Fibroblast of pulmonary artery (primary cell): ENCODE measurements around the gene FOXN1.

Experiments
- DNase-seq: peaks from one replicate; pipeline ENCODE4 v3.0.0-alpha.2; 2010; ENCODE audit warnings: low read depth
- H3K4me3 ChIP-seq: replicated peaks from 2 replicates; pipeline ENCODE4 v1.5.1; 2011; ENCODE audit warnings: low read depth, mild to moderate bottlenecking, control low read depth, low read length, moderate library complexity
- TF ChIP-seq, protein P1 (sequence below): IDR thresholded peaks from 2 replicates; pipeline ENCODE4 v1.5.1; 2011; ENCODE audit warnings: mild to moderate bottlenecking, control low read depth, low read length, inconsistent platforms; ENCODE audit errors: missing control alignments

Gene FOXN1

GRCh38 chr17:28547623-28548416 lies 41.7 kb downstream of the FOXN1 start:
- TF ChIP-seq, protein P1, sequence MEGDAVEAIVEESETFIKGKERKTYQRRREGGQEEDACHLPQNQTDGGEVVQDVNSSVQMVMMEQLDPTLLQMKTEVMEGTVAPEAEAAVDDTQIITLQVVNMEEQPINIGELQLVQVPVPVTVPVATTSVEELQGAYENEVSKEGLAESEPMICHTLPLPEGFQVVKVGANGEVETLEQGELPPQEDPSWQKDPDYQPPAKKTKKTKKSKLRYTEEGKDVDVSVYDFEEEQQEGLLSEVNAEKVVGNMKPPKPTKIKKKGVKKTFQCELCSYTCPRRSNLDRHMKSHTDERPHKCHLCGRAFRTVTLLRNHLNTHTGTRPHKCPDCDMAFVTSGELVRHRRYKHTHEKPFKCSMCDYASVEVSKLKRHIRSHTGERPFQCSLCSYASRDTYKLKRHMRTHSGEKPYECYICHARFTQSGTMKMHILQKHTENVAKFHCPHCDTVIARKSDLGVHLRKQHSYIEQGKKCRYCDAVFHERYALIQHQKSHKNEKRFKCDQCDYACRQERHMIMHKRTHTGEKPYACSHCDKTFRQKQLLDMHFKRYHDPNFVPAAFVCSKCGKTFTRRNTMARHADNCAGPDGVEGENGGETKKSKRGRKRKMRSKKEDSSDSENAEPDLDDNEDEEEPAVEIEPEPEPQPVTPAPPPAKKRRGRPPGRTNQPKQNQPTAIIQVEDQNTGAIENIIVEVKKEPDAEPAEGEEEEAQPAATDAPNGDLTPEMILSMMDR = peak; percentile 91
- DNase-seq = peak; percentile 77
- no peak overlapping the region for H3K4me3 ChIP-seq

DNA sequence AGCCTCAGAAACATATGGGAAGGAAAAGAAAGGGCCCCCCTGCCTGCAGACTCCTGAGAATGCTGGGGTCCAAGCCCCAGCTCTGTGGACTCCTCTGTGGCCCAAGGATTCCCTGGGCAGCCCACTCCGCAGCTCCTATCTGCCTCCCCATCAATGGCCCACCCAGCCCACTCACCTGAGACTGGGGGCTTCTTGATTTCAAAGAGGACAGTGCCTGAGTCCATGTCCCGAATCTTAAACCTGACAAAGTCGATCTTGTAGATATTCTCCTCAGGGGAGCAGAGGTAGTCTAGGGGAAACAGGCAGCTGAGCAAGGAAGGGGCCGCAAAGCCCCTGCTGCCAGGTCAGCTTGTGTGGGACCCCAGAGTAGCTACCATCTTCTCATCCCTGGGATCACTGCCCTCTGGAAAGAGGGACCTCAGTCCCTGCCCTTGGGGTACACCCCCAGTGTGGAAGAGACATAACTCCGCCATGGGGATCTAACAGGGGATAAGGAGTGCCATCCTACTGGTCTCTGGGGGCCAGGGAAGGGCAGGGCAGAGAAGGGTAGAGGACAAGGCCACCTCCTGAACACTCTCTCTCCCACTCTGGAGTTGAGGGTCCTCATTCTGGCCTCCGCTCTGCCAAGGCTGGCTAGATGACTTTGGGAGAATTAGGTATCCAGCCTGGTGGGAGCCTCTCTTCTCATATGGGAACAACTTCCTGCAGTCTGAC lies 42.4 kb downstream of the FOXN1 start:
- no peak for DNase-seq
- TF ChIP-seq, protein P1 = no peak
- H3K4me3 ChIP-seq = no peak overlapping the region

GRCh38 chr17:28549236-28550132 lies 43.3 kb downstream of the FOXN1 start:
- no peak for DNase-seq
- TF ChIP-seq, protein P1 = no peak
- H3K4me3 ChIP-seq = no peak overlapping the region

- H3K4me3 ChIP-seq = no peak overlapping the region
- TF ChIP-seq, protein P1 = no peak
- no peak for DNase-seq
Measured at GRCh38 chr17:28550858-28551257, 44.7 kb downstream of the FOXN1 start.

DNA sequence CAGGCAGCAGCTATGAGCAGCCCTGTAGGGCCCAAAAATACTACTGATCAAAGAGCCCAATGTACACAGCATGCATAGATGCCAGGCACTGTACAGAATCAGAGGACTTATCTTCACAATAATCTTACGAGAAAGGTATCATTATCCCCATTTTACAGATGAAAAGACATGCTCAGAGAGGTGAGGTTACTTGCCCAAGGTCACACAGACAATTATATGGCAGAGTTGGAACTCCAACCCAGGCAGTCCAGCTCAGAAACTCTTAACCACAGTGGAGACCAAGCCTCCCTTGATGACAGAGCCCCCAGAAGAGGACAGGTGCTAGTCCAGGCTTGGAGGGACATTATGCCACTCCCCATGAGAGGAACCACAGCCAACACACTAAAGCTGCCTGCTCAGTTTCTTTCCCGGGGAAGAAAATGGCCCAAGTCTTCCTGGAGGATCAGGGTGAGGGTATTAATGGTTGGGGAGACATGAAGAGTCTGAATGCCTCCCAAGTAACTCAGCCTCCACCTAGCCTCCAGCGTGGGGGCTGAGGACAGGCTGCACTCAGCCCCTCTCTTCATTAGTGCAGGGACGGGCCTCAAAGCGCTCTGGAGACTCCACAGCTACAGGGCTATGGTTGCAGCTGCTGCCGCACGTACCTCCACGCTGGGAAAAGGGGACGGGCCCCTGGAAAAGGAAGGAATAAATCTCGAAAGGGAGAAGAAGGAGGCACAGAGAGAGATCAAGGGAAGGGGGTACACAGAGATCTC lies 45.5 kb downstream of the FOXN1 start:
- TF ChIP-seq, protein P1 = no peak

More for the DNA sequence above, 45.5 kb downstream of the FOXN1 start:
- peak overlapping the region; percentile 69 for H3K4me3 ChIP-seq
- DNase-seq = peak; percentile 19
